ENCODE results near the gene FRMD3. TPM values are rescaled to one million over a fixed set of nuclear protein-coding genes. Genes with fewer than 3 reads are reported as not detected.

Gene FRMD3
- total and polyA plus RNA-seq, 2 donors (not counting 3 experiments of a cell fraction or from before 2014, with no cell fraction given): 3.0 to 6.1 TPM

DNA sequence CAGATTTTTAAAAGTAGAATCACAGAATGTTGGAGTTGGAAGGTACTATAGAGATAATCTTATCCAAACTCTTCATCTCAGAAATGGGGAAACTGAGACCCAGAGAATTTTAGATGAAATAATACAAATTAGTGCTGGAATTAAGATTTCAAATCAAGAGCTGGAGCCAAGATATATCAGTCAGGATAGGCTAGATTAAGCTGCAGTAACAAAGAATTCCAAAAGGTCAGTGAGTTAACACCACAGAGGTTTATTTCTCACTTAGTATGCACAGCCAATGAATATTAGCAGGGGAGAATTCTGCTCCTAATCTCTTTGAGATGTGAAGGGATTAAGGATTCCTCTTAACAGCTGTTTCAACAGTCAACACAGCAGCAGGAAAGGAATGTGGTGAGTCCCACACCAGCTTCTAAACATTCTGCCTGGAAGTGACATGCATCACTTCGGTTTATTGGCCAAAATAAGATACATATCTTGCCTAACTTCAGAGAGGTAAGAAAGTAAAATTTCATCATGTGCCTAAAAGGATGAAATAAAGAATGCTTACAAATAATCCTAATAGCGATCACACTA, 136.8 kb downstream of the FRMD3 start:
- H3K9me1 ChIP-seq (replicated peaks; ENCODE audit: control insufficient read depth, extremely low read depth, insufficient read depth, low read length): no peaks in the 10 kb centered on the region
- no peaks in the 10 kb centered on the region for H4K20me1 ChIP-seq (replicated peaks; ENCODE audit: control insufficient read depth, extremely low read depth, insufficient read depth, low read length)
- H3K9me3 ChIP-seq (replicated peaks; ENCODE audit: control insufficient read depth, insufficient read depth, low read length): no peaks in the 10 kb centered on the region
- ChIA-PET CTCF (interaction anchor here (1.2 kb wide), 1 partner anchor 143 kb away, joined by 3 read pairs; no protein-coding TSS in a partner anchor), POLR2A (no interaction called here)
- dilution Hi-C loops (cut with MboI; ENCODE audit: extremely low pct_ligation_motif_present, low sequenced_read_pairs) (no loop called here), intact Hi-C loops (cut with micrococcal nuclease) (no loop called here)
- FAIRE-seq (no peak), DNase-seq (ENCODE audit: low read depth, low spot score) (no peak)
- H3K36me3 ChIP-seq (ENCODE audit: control insufficient read depth in 2 of 2, extremely low read depth in 1 of 2, insufficient read depth in 2 of 2, low read length in 2 of 2): no peaks in the 10 kb centered on the region
- H2AFZ ChIP-seq (ENCODE audit: low read depth, low read length): no peak overlapping the region
- BruUV-seq (replicated peaks): no TSS peak
- H3K27ac ChIP-seq (ENCODE audit: insufficient read depth, low read depth, low read length): no peak overlapping the region
- H3K4me2 ChIP-seq (ENCODE audit: insufficient read depth, low read length): no peak overlapping the region
- H3K9ac ChIP-seq (replicated peaks; ENCODE audit: extremely low read depth, insufficient read depth, low read length): no peak overlapping the region
- no peaks in the 10 kb centered on the region for H3K27me3 ChIP-seq (ENCODE audit: control insufficient read depth in 2 of 2, insufficient read depth in 2 of 2, low read length in 2 of 2)
- TF ChIP-seq MAX (IDR thresholded peaks at IDR 0.05; ENCODE audit: insufficient read depth, insufficient read length) (no peak), GATA2 (IDR thresholded peaks at IDR 0.05; ENCODE audit: insufficient read depth, insufficient read length, low read depth, low read length) (no peak), POLR2A (IDR thresholded peaks at IDR 0.05; ENCODE audit: low read depth, low read length) (no peak), JUN (IDR thresholded peaks at IDR 0.05; ENCODE audit: borderline replicate concordance, insufficient read depth, insufficient read length, low read depth) (no peak), POLR2AphosphoS5 (IDR thresholded peaks at IDR 0.05; ENCODE audit: insufficient read depth, low read depth, low read length) (no peak), FOS (IDR thresholded peaks at IDR 0.05; ENCODE audit: borderline replicate concordance, insufficient read depth, low read length) (no peak), MYC (IDR thresholded peaks at IDR 0.05; ENCODE audit: low read depth, low read length) (no peak), EZH2 (IDR thresholded peaks at IDR 0.05; ENCODE audit: borderline replicate concordance, low read depth, low read length, severe bottlenecking) (no peak)
- TF ChIP-seq, protein P1, sequence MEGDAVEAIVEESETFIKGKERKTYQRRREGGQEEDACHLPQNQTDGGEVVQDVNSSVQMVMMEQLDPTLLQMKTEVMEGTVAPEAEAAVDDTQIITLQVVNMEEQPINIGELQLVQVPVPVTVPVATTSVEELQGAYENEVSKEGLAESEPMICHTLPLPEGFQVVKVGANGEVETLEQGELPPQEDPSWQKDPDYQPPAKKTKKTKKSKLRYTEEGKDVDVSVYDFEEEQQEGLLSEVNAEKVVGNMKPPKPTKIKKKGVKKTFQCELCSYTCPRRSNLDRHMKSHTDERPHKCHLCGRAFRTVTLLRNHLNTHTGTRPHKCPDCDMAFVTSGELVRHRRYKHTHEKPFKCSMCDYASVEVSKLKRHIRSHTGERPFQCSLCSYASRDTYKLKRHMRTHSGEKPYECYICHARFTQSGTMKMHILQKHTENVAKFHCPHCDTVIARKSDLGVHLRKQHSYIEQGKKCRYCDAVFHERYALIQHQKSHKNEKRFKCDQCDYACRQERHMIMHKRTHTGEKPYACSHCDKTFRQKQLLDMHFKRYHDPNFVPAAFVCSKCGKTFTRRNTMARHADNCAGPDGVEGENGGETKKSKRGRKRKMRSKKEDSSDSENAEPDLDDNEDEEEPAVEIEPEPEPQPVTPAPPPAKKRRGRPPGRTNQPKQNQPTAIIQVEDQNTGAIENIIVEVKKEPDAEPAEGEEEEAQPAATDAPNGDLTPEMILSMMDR (IDR thresholded peaks at IDR 0.05; ENCODE audit: extremely low read depth in 1 of 2, insufficient read depth in 1 of 2, low read depth in 1 of 2, low read length in 2 of 2): no peak
- no peak overlapping the region for H3K4me3 ChIP-seq (replicated peaks in 1 of 3; ENCODE audit: insufficient read depth in 1 of 3, low read depth in 1 of 3, low read length in 3 of 3)
- no peaks in the 10 kb centered on the region for H3K79me2 ChIP-seq (ENCODE audit: control insufficient read depth, insufficient read depth, low read length)
- no peaks in the 10 kb centered on the region for H3K4me1 ChIP-seq (ENCODE audit: control insufficient read depth, extremely low read depth, insufficient read depth, low read length)

Measured in endothelial cell of umbilical vein (primary cell).